Measurements from ENCODE around the gene PAOX.

DNA sequence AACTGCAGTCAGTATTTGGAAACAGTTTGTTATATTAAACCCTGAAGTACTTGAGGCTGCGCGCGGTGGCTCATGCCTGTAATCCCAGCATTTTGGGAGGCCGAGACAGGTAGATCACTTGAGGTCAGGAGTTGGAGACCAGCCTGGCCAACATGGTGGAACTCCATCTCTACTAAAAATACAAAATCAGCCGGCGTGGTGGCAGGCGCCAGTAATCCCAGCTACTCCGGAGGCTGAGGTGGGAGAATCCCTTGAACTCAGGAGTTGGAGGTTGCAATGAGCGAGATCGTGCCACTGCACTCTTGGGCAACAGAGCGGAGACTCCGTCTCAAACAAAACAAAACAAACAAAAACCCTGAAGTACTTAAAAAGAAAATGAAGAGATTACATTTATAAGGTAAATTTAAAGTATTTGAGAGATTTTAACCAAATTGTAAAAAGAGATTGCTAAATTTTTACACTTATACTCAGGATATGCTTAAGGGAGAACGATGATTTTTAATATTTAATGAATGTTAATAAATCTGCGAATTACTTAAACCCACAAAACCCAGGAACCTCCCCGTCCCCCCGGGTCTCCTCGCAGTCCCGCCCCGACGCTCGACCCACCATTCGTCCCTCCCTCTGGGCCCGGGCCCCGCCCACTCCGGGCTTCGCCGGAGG, 14.5 kb downstream of the PAOX start:
- TF ChIP-seq BHLHE40 (IDR thresholded peaks at IDR 0.05; ENCODE audit: low read depth, low read length), result no peak
- no peak for TF ChIP-seq CEBPB (IDR thresholded peaks at IDR 0.05)
- no peak for TF ChIP-seq KDM1A (IDR thresholded peaks at IDR 0.05; ENCODE audit: low read depth)
- TF ChIP-seq SREBF2 (IDR thresholded peaks at IDR 0.05), result no peak
- TF ChIP-seq POLR2A (IDR thresholded peaks at IDR 0.05; ENCODE audit: low read length), result no peak
- TF ChIP-seq POLR2AphosphoS2 (conservative IDR thresholded peaks at IDR 0.05; ENCODE audit: low read length), result no peak

All from A549 (cell line).